ENCODE measurements around the gene ATOX1.
"Not testable (repeated sequence)": the region's sequence is repeated elsewhere in the genome, so short reads cannot be mapped to it uniquely, and the experiment has no call there.

Gene ATOX1, protein sequence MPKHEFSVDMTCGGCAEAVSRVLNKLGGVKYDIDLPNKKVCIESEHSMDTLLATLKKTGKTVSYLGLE

DNA sequence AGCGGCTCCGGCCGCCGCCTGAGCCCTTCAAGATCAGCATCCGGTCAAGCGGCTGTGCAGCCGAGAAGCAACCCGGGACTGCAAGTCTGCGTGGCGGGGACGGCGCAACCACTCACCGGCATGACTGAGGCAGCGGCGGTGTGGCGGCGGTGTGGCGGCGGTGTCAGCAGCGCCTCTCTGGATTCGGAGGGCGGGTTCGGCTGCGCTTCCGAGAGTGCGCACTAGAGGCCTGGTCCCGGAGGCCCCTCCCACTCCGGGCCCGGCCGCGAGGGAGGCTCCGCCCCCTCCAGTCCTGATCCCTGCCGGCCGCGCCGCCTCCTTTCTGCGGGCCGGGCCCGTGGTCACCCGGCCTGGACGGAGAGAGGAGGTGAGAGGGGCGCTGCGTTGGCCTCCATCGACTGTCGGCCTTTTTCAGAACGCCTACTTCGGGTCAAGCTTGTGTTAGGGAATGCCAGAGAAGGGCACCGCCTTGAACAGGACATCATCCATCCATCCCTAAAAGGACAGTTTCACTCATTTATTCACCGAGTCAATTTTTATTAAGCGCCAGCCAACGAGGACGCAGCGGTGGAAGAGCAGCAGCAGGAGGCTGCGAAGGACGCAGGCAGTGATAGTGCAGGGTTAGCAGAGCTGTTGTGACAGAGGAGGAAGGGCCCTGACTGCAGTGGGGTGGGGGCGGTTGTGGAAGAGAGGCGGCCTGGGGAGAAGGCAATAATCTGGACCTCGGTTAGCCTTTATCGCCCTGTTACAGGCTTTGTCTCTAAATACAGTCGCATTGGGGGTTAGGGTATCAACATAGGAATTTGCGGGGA is at the start of gene ATOX1:
TSS of gene ATOX1 (minus strand) at position 202 of the 812 bp plus-strand sequence. CDS start at position 122, 80 bp downstream.
- peak; percentile 93 for DNase-seq (ENCODE audit: low spot score)

GRCh38 chr5:151805414-151806223 is 47.2 kb upstream of the ATOX1 start:
- DNase-seq (ENCODE audit: low spot score): no peak

DNA sequence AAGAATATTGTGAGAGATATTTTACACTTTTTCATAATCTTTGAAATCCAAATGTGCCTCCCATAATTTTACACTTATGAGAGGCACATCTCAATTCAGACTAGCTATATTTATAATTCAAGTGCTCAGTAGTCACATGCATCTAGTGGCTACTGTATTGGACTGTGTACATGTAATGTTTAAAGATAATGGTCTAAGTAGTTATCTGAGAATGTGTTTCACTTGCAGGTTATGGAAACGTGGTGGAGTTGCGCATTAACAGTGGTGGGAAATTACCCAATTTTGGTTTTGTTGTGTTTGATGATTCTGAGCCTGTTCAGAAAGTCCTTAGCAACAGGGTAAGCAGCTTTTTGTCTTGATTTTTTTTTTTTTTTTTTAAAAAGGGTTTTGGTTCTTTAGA is 42.1 kb upstream of the ATOX1 start:
- DNase-seq (ENCODE audit: low spot score): no peak

DNA sequence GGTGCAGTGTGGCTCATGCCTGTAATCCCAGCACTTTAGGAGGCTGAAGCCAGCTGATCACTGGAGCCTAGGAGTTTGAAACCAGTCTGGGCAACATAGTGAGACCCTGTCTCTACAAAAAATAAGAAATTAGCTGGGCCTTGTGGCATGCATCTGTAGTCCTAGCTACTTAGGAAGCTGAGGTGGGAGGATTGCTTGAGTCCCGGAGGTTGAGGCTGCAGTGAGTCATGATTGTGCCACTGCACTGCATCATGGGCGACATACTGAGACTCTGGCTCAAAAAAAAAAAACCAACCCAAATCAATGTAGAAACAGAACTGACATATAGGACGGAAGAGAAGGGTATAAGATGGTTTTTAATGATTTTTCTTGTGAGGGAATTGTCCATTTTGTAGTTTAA is 41.0 kb upstream of the ATOX1 start:
- no peak for DNase-seq (ENCODE audit: low spot score)

DNA sequence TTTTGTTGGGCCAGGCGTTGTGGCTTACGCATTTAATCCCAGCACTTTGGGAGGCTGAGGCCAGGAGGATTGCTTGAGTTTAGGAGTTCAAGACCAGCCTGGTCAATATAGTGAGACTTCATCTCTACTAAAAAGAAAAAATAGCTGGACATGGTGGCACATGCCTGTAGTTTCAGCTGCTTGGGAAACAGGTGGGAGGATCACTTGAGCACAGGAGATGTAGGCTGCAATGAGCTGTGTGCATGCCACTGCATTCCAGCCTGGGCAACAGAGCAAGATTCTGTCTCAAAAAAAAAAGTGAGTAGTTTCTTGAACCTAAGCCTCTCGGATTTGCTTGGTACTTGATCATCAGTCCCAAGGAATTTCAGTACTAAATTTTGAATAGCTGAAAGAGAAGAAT is 40.2 kb upstream of the ATOX1 start:
- no peak for DNase-seq (ENCODE audit: low spot score)

- no peak for DNase-seq (ENCODE audit: low spot score)
These were observed 37.0 kb upstream of the ATOX1 start for GRCh38 chr5:151795426-151795825.

- DNase-seq (ENCODE audit: low spot score): no peak
These were observed 34.9 kb upstream of the ATOX1 start for GRCh38 chr5:151793358-151793757.

- DNase-seq (ENCODE audit: low spot score): no peak
These were observed 29.4 kb upstream of the ATOX1 start for GRCh38 chr5:151787817-151788216.

GRCh38 chr5:151786468-151786867 is 28.0 kb upstream of the ATOX1 start:
- DNase-seq (ENCODE audit: low spot score): no peak

DNA sequence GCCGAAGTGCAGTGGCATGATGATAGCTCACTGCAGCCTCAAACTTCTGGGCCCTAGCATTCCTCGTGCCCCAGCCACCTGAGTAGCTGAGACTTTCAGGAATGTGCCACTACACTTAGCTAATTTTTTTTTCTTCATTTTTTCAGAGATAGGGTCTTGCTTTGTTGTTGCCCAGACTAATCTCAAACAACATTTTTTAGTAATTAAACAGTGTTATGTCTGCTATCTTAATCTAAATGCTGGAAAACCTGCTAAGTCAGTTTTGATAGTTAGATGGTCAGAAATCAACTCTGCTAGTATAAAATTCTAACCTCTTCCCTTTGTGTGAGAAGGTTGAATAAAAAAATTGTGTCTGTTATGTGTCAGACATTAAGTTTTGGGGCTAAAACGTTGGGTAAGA is 25.7 kb upstream of the ATOX1 start:
- DNase-seq (ENCODE audit: low spot score): no peak

- not testable (repeated sequence) for DNase-seq (ENCODE audit: low spot score)
These were observed 25.2 kb upstream of the ATOX1 start for GRCh38 chr5:151783664-151784063.

DNA sequence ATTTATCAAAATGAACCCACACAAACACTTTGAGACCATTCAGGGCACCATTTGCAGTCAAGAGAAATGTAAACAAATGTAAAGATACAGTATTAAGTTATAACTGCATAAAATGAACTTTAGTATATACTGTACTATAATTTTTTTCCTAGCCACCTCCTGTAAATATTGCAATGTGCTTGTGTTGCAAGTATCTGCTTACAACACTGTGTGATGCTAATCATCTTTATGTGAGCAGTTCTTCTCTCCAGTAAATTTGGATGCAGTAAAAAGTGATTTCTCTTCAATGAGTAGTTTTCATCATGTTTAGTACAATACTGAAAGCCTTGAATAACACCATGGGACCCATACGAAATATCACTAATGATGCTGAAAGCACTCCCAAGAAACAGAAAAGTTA is 22.8 kb upstream of the ATOX1 start:
- no peak for DNase-seq (ENCODE audit: low spot score)

DNA sequence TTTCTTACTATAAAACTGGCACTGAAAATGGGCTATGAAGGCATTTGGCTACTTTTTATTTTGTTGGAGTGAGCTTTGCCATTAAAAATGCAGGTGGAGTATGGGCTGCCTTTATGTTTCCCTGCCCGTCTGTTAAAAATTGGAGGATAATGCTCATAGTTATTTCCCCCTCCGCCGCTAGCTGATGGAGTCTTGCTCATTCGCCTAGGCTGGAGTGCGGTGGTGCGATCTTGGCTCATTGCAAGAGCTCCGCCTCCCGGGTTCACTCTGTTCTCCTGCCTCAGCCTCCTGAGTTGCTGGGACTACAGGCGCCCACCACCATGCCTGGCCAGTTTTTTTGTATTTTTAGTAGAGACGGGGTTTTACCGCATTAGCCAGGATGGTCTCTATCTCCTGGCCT is 21.9 kb upstream of the ATOX1 start:
- no peak for DNase-seq (ENCODE audit: low spot score)

DNA sequence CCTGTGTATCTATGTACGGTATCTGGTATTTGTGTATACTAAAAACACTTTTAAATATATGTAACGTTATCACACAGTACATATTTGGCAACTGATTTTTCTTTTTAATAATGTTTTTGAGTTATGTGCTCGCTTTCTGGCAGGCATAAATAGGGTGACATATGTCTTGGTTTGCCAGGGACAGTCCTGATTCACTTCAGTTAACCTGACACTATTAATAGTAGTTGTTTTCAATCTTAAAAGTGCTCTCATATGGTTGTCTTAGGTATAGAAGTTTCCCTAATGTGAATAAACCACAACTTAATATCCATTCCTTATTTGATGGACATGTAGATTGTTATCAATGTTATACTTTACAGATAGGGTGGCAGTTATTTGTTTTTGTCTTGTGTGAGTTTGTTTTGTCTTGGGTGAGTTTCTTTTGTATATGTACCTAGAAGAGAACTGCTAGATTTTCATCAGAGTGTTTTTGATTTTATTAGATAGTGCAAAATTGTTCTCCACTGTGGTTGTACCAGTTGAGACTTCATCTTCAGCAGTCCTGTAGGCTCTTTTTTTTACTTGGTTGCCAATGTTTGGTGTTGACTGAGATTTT is 21.2 kb upstream of the ATOX1 start:
- DNase-seq (ENCODE audit: low spot score): no peak

GRCh38 chr5:151775025-151775606 is 16.7 kb upstream of the ATOX1 start:
- no peak for DNase-seq (ENCODE audit: low spot score)

DNA sequence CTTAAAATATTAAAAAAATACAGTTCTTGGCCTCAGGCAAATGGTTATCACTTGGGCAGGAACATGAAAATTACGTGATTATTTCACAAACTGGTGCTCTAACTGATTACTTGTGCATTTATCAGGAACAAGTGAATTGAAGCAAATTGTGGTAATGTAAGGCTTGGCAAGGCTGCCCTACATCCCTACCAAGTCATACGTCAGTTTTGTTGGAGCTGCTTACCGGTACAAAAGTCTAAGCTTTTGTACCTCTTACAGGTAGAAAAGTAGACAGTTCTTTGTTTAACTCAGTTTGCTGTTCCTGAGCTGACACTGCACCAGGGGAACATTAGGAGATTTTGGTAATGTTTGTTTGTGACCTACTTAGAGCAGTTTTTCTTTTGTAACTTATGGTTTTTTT is 15.5 kb upstream of the ATOX1 start:
- no peak for DNase-seq (ENCODE audit: low spot score)

GRCh38 chr5:151772846-151773561 is 14.6 kb upstream of the ATOX1 start:
- no peak for DNase-seq (ENCODE audit: low spot score)

GRCh38 chr5:151772029-151772845 is 13.8 kb upstream of the ATOX1 start:
- peak; percentile 51 for DNase-seq (ENCODE audit: low spot score)

GRCh38 chr5:151771259-151772028 is 13.0 kb upstream of the ATOX1 start, which contains the start of gene G3BP1:
G3BP1 (plus strand) TSS chr5:151771954; CDS start chr5:151786621, 14,667 bp downstream.
- peak; percentile 100 for DNase-seq (ENCODE audit: low spot score)

Data from globus pallidus (tissue), 1 donor.